K562 (cell line): ENCODE measurements around the gene SERPINA5. TPM values are rescaled to one million over a fixed set of nuclear protein-coding genes. Genes with fewer than 3 reads are reported as not detected.

Experiments
- ATAC-seq: fragments of 200-7000 bp; cut with Tn5 transposase; 3 replicates; pipeline ENCODE4 v1.9.1; 2020; ENCODE audit warnings: moderate library complexity
- BruUV-seq: library from RNA; stranded (reverse); fragments of 400-500 nt; replicated peaks from 2 replicates; lab custom pipeline; 2021; lab: Mats Ljungman, UMichigan
- CTCF ChIA-PET: fragments of 300-600 bp; formaldehyde crosslinking; extraction: SDS; loops from one replicate; lab custom pipeline; 2021; ENCODE audit warnings: low intra/inter-chr PET ratio; lab: Yijun Ruan, JAX
- POLR2A ChIA-PET: fragments of 300-600, 350-650 bp; sonication (Branson Sonifier 250); formaldehyde crosslinking; extraction: SDS; loops from one replicate; lab custom pipeline; 2021; ENCODE audit warnings: antibody characterized with exemption, inconsistent platforms; lab: Yijun Ruan, JAX
- DNase-seq, 4 experiments: peaks; one replicate each; pipeline versions ENCODE4 v3.0.0 to v3.0.0-alpha.2; 2011 to 2018; ENCODE audit warnings: low spot score in 3 of 4, mixed read lengths in 3 of 4; ENCODE audit errors: extremely low read depth in 1 of 4
- FAIRE-seq: peaks from 2 replicates; lab custom pipeline; 2011; peaks lifted over from hg19 to GRCh38; lab: Jason Lieb, UNC
- H2AFZ ChIP-seq: 2 replicates; pipeline ENCODE4 v1.6.0; 2011; ENCODE audit warnings: low read depth, low read length, control low read depth, inconsistent platforms
- H3K27ac ChIP-seq: fragments of 200-600 bp; 3 replicates; pipeline ENCODE4 v1.8.0; 2011; ENCODE audit warnings: low read depth, mild to moderate bottlenecking, control low read depth, inconsistent platforms, low read length, moderate library complexity, mixed read lengths; ENCODE audit errors: extremely low read depth
- H3K27me3 ChIP-seq, 2 experiments: fragments of 300-600 bp in 1 of 2; 2 replicates in 1 of 2; 3 replicates in 1 of 2; pipeline versions ENCODE4 v1.6.0 to v1.8.0; 2011; ENCODE audit warnings: inconsistent platforms in 2 of 2, low read length in 2 of 2, mild to moderate bottlenecking in 1 of 2, mixed read lengths in 1 of 2, moderate library complexity in 1 of 2; ENCODE audit not compliant: control insufficient read depth in 2 of 2, insufficient read depth in 2 of 2
- H3K36me3 ChIP-seq: fragments of 300-600 bp; 3 replicates; pipeline ENCODE4 v1.8.0; 2011; ENCODE audit warnings: mild to moderate bottlenecking, low read length, inconsistent platforms; ENCODE audit not compliant: control insufficient read depth, insufficient read depth
- H3K4me1 ChIP-seq, 2 experiments: fragments of 200-600 bp in 1 of 2; replicated peaks in 1 of 2; 2 replicates in 1 of 2; 3 replicates in 1 of 2; pipeline versions ENCODE4 v1.5.1 to v1.8.0; 2011; ENCODE audit warnings: inconsistent platforms in 2 of 2, low read length in 2 of 2, mild to moderate bottlenecking in 1 of 2, mixed read lengths in 1 of 2, moderate library complexity in 1 of 2; ENCODE audit not compliant: control insufficient read depth in 2 of 2, insufficient read depth in 2 of 2
- H3K4me2 ChIP-seq: 2 replicates; pipeline ENCODE4 v1.6.1; 2011; ENCODE audit warnings: low read length, control low read depth, inconsistent platforms, mixed read lengths; ENCODE audit not compliant: insufficient read depth
- H3K4me3 ChIP-seq: fragments of 200-600 bp; sonication (generic), shearing (Covaris generic); 2 replicates; pipeline ENCODE4 v1.5.1; 2016; ENCODE audit warnings: control low read depth, inconsistent platforms
- H3K79me2 ChIP-seq: fragments of 200-600 bp; 3 replicates; pipeline ENCODE4 v1.8.0; 2011; ENCODE audit warnings: low read length, inconsistent platforms; ENCODE audit not compliant: control insufficient read depth, insufficient read depth
- H3K9ac ChIP-seq, 2 experiments: 2 replicates each; pipeline versions ENCODE4 v1.6.0 to v1.6.1; 2011; ENCODE audit warnings: low read depth in 2 of 2, low read length in 2 of 2, control low read depth in 1 of 2, inconsistent platforms in 1 of 2, mild to moderate bottlenecking in 1 of 2, mixed read lengths in 1 of 2; ENCODE audit not compliant: insufficient read depth in 1 of 2
- H3K9me1 ChIP-seq: one replicate; pipeline ENCODE4 v1.6.0; 2011; ENCODE audit warnings: inconsistent platforms, mild to moderate bottlenecking, low read length, moderate library complexity; ENCODE audit not compliant: control insufficient read depth, insufficient read depth
- H3K9me3 ChIP-seq: replicated peaks from 2 replicates; pipeline ENCODE4 v1.5.1; 2011; ENCODE audit warnings: low read depth, low read length, inconsistent platforms; ENCODE audit not compliant: control insufficient read depth, insufficient read depth
- H4K20me1 ChIP-seq: replicated peaks from 2 replicates; pipeline ENCODE4 v1.6.1; 2011; ENCODE audit warnings: low read length, inconsistent platforms, mixed read lengths; ENCODE audit not compliant: control insufficient read depth, insufficient read depth
- BRF1 ChIP-seq: IDR thresholded peaks from 3 replicates; pipeline ENCODE4 v1.6.1; 2011; ENCODE audit warnings: borderline replicate concordance, mild to moderate bottlenecking; ENCODE audit not compliant: insufficient read length; ENCODE audit errors: extremely low read depth
- CSDE1 ChIP-seq, 2 experiments: fragments of 450-650 bp; IDR thresholded peaks; 2 replicates each; pipeline ENCODE4 v1.6.1; 2016; ENCODE audit warnings: mild to moderate bottlenecking in 1 of 2
- ESRRB ChIP-seq: fragments of 250-450 bp; sonication (Bioruptor Pico); IDR thresholded peaks from 2 replicates; pipeline ENCODE4 v1.5.0; 2020; ENCODE audit warnings: mild to moderate bottlenecking, moderate library complexity, borderline replicate concordance
- FOXM1 ChIP-seq, 2 experiments: fragments of 450-650 bp in 1 of 2; sonication (generic) in 1 of 2; formaldehyde crosslinking in 1 of 2; IDR thresholded peaks; 2 replicates each; pipeline versions ENCODE4 v1.6.1 to v1.9.0; 2017 to 2022; ENCODE audit warnings: low read depth in 2 of 2, mild to moderate bottlenecking in 2 of 2, missing genetic modification reagents in 1 of 2, moderate library complexity in 1 of 2
- MED1 ChIP-seq: sonication (generic); formaldehyde crosslinking; IDR thresholded peaks from 2 replicates; pipeline ENCODE4 v1.8.1; 2023; ENCODE audit warnings: missing genetic modification reagents, borderline replicate concordance
- RBM22 ChIP-seq: fragments of 200-400 bp; formaldehyde crosslinking; IDR thresholded peaks from 2 replicates; pipeline ENCODE4 v1.6.1; 2018; ENCODE audit warnings: low read length, low read depth; ENCODE audit not compliant: poor library complexity, severe bottlenecking
- SAFB2 ChIP-seq: fragments of 200-400 bp; formaldehyde crosslinking; IDR thresholded peaks from 2 replicates; pipeline ENCODE4 v1.6.1; 2018; ENCODE audit warnings: borderline replicate concordance, low read length, low read depth, moderate library complexity; ENCODE audit not compliant: severe bottlenecking
- ZNF184 ChIP-seq: sonication (generic); formaldehyde crosslinking; IDR thresholded peaks from 2 replicates; pipeline ENCODE4 v1.5.0; 2020; ENCODE audit warnings: missing genetic modification reagents
- ZNF561 ChIP-seq: fragments of 450-650 bp; formaldehyde crosslinking; conservative IDR thresholded peaks from 2 replicates; pipeline ENCODE4 v1.4.0; 2020; ENCODE audit warnings: mild to moderate bottlenecking, moderate library complexity
- ZNF644 ChIP-seq: fragments of 200-800 bp; sonication (Bioruptor generic); IDR thresholded peaks from 2 replicates; pipeline ENCODE4 v1.6.1; 2016; ENCODE audit warnings: low read depth, missing genetic modification characterization, missing compliant biosample characterization
- WGBS: fragments of 100-300 bp; shearing (Covaris generic); methylation state at CpG from one replicate; pipeline ENCODE4 v1.1.6; 2016; ENCODE audit warnings: low coverage, mixed read lengths; ENCODE audit not compliant: insufficient coverage; ENCODE audit errors: missing lambda C conversion rate; 5-methylcytosine and 5-hydroxymethylcytosine counted together
- in situ Hi-C: fragments of 300-500 bp; cut with MboI; formaldehyde crosslinking; loops from 4 replicates; pipeline ENCODE4 v1.15.0; 2018; ENCODE audit warnings: inconsistent platforms, mixed read lengths
- intact Hi-C: fragments of 100-400 bp; cut with micrococcal nuclease; formaldehyde crosslinking; loops from 2 replicates; pipeline ENCODE4 v1.14.2; 2022
- polyA plus RNA-seq, 8 experiments: library from polyadenylated mRNA; depleted of rRNA in 4 of 8; stranded (reverse) in 5 of 8; unstranded in 3 of 8; fragments of >200 nt; fragmentation: Nextera tagmentation in 2 of 8; fragmentation: Illumina TruSeq in 1 of 8; extraction: Ambion mirVana in 2 of 8; extraction: Trizol in 1 of 8; gene quantifications; 2 replicates each; pipeline versions ENCODE4 v1.2.1 to v1.2.3, GENCODE V29; 2011 to 2014; ENCODE audit warnings: inconsistent platforms in 1 of 8, missing spikeins in 1 of 8
- total RNA-seq, 7 experiments: library from RNA; depleted of rRNA in 6 of 7; stranded (reverse); fragments of >200 nt in 6 of 7; fragmentation: Illumina TruSeq in 2 of 7; extraction: Trizol in 2 of 7; gene quantifications; 2 replicates each; pipeline versions ENCODE4 v1.2.1 to v1.2.3, GENCODE V29; 2011 to 2021; ENCODE audit warnings: low replicate concordance in 1 of 7
- TF ChIP-seq, protein P1 (sequence below): fragments of 250-450 bp; sonication (Bioruptor Pico); IDR thresholded peaks from 2 replicates; pipeline ENCODE4 v1.5.0; 2021

The SERPINA5 gene
- total and polyA plus RNA-seq, 9 of the 15 experiments (the other 6 are each of a cell fraction or from before 2014, with no cell fraction given) = 0.38 TPM; not detected in 8

GRCh38 chr14:94560751-94561655 is 20.2 kb upstream of the SERPINA5 start, which contains the start of gene SERPINA4:
TSS of gene SERPINA4 (plus strand) at chr14:94561442. CDS start at chr14:94563483, 2,041 bp downstream.
- H3K4me2 ChIP-seq = no peak within 1 kb of the TSS
- H3K79me2 ChIP-seq = no peaks in the 10 kb centered on the region
- 0% methylated on average over 10 of the region's 11 CpGs for WGBS
- H3K27me3 ChIP-seq = no peaks in the 10 kb centered on the region
- in situ Hi-C loops (no loop called here), intact Hi-C loops (no loop called here)
- no peaks in the 10 kb centered on the region for H3K36me3 ChIP-seq
- H3K4me1 ChIP-seq = no peaks in the 10 kb centered on the region
- H4K20me1 ChIP-seq = no peaks in the 10 kb centered on the region
- DNase-seq (no peak), ATAC-seq (no peak), FAIRE-seq (no peak)
- no peak within 1 kb of the TSS for H3K27ac ChIP-seq
- BruUV-seq = no TSS peak
- ChIA-PET POLR2A (interaction anchor here (0.6 kb wide), 1 partner anchor 1091 kb away, joined by 3 read pairs; no protein-coding TSS in a partner anchor), CTCF (no interaction called here)
- H2AFZ ChIP-seq = no peak within 1 kb of the TSS
- no peaks in the 10 kb centered on the region for H3K9me3 ChIP-seq
- no peak within 1 kb of the TSS for H3K4me3 ChIP-seq
- H3K9me1 ChIP-seq = no peaks in the 10 kb centered on the region
- H3K9ac ChIP-seq = no peak within 1 kb of the TSS
- no peak for TF ChIP-seq ZNF644
- TF ChIP-seq, protein P1, sequence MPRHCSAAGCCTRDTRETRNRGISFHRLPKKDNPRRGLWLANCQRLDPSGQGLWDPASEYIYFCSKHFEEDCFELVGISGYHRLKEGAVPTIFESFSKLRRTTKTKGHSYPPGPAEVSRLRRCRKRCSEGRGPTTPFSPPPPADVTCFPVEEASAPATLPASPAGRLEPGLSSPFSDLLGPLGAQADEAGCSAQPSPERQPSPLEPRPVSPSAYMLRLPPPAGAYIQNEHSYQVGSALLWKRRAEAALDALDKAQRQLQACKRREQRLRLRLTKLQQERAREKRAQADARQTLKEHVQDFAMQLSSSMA (CRISPR knock-in tag) = no peak
- TF ChIP-seq ZNF184 (CRISPR knock-in tag) = no peak
- no peak for TF ChIP-seq ESRRB (CRISPR knock-in tag)
- TF ChIP-seq FOXM1 (IDR thresholded peaks at IDR 0.05; ENCODE audit: low read depth) = no peak
- TF ChIP-seq FOXM1 (CRISPR knock-in tag; IDR thresholded peaks at IDR 0.05; ENCODE audit: low read depth) = no peak
- TF ChIP-seq BRF1 = no peak
- TF ChIP-seq MED1 (CRISPR knock-in tag) = no peak
- TF ChIP-seq ZNF561 (CRISPR knock-in tag) = no peak
- no peak for TF ChIP-seq CSDE1 (IDR thresholded peaks at IDR 0.05)
- TF ChIP-seq RBM22 = no peak
- no peak for TF ChIP-seq SAFB2
